Skeletal muscle cell (primary cell): ENCODE measurements around the gene CDA.

ENCODE experiments used
- DNase-seq: peaks from one replicate; pipeline ENCODE4 v3.0.0-alpha.2; 2010; ENCODE audit warnings: low read depth
- H3K4me3 ChIP-seq: 2 replicates; pipeline ENCODE4 v1.5.1; 2011; ENCODE audit warnings: low read depth, mild to moderate bottlenecking, control low read depth, low read length, moderate library complexity

CDA gene

DNA sequence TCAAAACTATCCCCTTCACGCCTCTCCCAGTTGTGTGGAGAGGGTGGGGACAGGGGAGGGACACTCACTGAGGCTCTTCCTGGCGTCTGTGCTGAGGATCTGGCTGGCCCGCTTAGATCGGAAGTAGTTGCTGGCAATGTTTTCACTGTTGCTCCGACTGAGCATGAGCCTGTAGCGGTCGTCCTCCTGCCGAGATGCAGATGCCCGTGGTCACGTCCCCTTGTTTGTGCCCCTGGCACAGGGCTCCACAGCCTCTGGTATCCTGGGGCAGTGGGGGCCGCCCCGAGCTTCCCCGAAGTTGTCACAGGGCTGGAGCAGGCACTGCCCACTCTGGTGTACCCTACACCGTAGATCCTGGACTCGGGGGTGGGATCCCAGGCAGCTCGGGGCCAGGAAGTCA is 77.2 kb downstream of the CDA start:
- no peak for DNase-seq
- H3K4me3 ChIP-seq: no peak overlapping the region

DNA sequence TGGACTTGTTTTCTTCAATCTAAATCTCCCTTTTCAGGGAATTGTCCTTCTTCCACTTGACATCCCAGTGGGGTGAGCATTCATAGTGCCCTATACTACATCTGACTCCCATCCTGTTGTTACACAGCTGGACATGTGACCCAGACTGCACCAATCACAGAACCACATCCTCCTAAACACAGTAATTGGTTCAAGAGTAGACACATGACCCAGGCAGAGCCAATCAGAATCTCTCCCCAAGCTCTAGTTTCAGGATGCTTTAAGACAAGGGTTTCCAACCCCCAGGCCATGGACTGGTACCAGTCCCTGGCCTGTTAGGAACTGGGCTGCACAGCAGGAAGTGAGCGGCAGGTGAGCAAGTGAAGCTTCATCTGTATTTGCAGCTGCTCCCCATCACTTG is 77.9 kb downstream of the CDA start:
- H3K4me3 ChIP-seq: no peak overlapping the region
- no peak for DNase-seq
